Stomach (tissue), 9 donors: Measurements from ENCODE around the gene OBSL1. TPM values are rescaled to one million over a fixed set of nuclear protein-coding genes. Genes with fewer than 3 reads are reported as not detected.
A peak's percentile ranks its signal among the peaks of the same experiment; 100 is the strongest.

ENCODE experiments used
- DNase-seq, 2 donors: peaks; one replicate each; pipeline versions ENCODE4 v3.0.0 to v3.0.0-alpha.2; 2013 to 2019
- H3K27ac ChIP-seq, 5 donors: fragments of 200-600 bp in 4 of 5; sonication (generic) in 4 of 5; one replicate each; pipeline ENCODE4 v1.5.1; 2013 to 2019; ENCODE audit warnings: mild to moderate bottlenecking in 1 of 5, moderate library complexity in 1 of 5
- H3K27me3 ChIP-seq, 3 donors: fragments of 200-600 bp; sonication (generic); one replicate each; pipeline ENCODE4 v1.5.1; 2017 to 2019; ENCODE audit warnings: mixed run types in 1 of 3
- H3K36me3 ChIP-seq, 4 donors: fragments of 200-600 bp; sonication (generic); 1 replicate in 3 of 4; 2 replicates in 1 of 4; pipeline ENCODE4 v1.5.1; 2016 to 2019
- H3K4me1 ChIP-seq, 4 donors: fragments of 200-600 bp; sonication (generic); one replicate each; pipeline ENCODE4 v1.5.1; 2016 to 2019
- H3K4me3 ChIP-seq, 4 donors: fragments of 200-600 bp; sonication (generic) in 3 of 4; one replicate each; pipeline ENCODE4 v1.5.1; 2016 to 2019; ENCODE audit warnings: mild to moderate bottlenecking in 1 of 4
- H3K9me3 ChIP-seq, 4 donors: fragments of 200-600 bp; sonication (generic); one replicate each; pipeline ENCODE4 v1.5.1; 2016 to 2019
- CTCF ChIP-seq, 7 experiments: fragments of 450-650 bp in 4 of 7; fragments of 200-600 bp in 3 of 7; sonication (generic) in 3 of 7; IDR thresholded peaks; one replicate each; pipeline ENCODE4 v1.5.1; 2016 to 2019; ENCODE audit warnings: antibody characterized with exemption in 7 of 7, control low read depth in 2 of 7, mild to moderate bottlenecking in 1 of 7
- EP300 ChIP-seq: sonication (generic); formaldehyde crosslinking; IDR thresholded peaks from one replicate; pipeline ENCODE4 v1.6.1; 2017; ENCODE audit warnings: antibody characterized with exemption
- POLR2A ChIP-seq, 4 donors: fragments of 450-650 bp; IDR thresholded peaks; one replicate each; pipeline ENCODE4 v1.6.1; 2016; ENCODE audit warnings: antibody characterized with exemption in 4 of 4, control low read depth in 2 of 4, mild to moderate bottlenecking in 1 of 4, moderate library complexity in 1 of 4
- POLR2AphosphoS5 ChIP-seq, 3 donors: sonication (generic); formaldehyde crosslinking; IDR thresholded peaks; one replicate each; pipeline ENCODE4 v1.6.1; 2016; ENCODE audit warnings: antibody characterized with exemption in 3 of 3
- WGBS, 5 donors: extraction: QIAGEN DNeasy Blood & Tissue Kit in 3 of 5; methylation state at CpG; one replicate each; pipeline versions ENCODE4 v1.1.5 to v1.1.7; 2013 to 2018; 5-methylcytosine and 5-hydroxymethylcytosine counted together
- intact Hi-C: fragments of 100-400 bp; cut with DNase I; formaldehyde crosslinking; loops from one replicate; pipeline ENCODE4 v1.15.1; 2023; ENCODE audit warnings: low total_unique reads
- polyA plus RNA-seq, 3 donors: library from polyadenylated mRNA; stranded (reverse); fragments of 200-250 nt; gene quantifications; one replicate each; pipeline ENCODE4 v1.2.3, GENCODE V29; 2013
- total RNA-seq, 5 donors: library from RNA; depleted of rRNA; stranded (reverse); fragments of >200 nt; gene quantifications; one replicate each; pipeline versions ENCODE4 v1.1.0 to v1.2.3, GENCODE V29; 2014 to 2016
- donor health status: healthy with polysubstance abuse.
- donor health status: Bipolar disorder and iron deficiency.
- donor health status: healthy.

The OBSL1 gene
- total and polyA plus RNA-seq, 8 donors = 19.8 to 62.1 (median 41.5) TPM

- intact Hi-C loops = loop anchor here (5.0 to 10.0 kb wide), 2 partner anchors 102 to 135 kb away; no protein-coding TSS in a partner anchor
- H3K27ac ChIP-seq = no peak overlapping the region
These were observed 31.2 kb downstream of the OBSL1 start for GRCh38 chr2:219539926-219540678.

GRCh38 chr2:219538956-219539788 is 32.2 kb downstream of the OBSL1 start:
- TF ChIP-seq POLR2A (IDR thresholded peaks at IDR 0.05) = no peak
- no peak for TF ChIP-seq EP300
- no peak for TF ChIP-seq CTCF (IDR thresholded peaks at IDR 0.05)
- no peak for TF ChIP-seq POLR2AphosphoS5 (IDR thresholded peaks at IDR 0.05)
- no peak overlapping the region for H3K4me3 ChIP-seq
- H3K27ac ChIP-seq = no peak overlapping the region
- H3K36me3 ChIP-seq = peaks cover 19 to 34% (median 30%) of the 10 kb centered on the region in 4 donors
- peaks cover 19 to 50% (median 38%) of the 10 kb centered on the region in 4 donors for H3K4me1 ChIP-seq
- H3K27me3 ChIP-seq = peaks cover 0 to 20% (median 0%) of the 10 kb centered on the region in 3 donors
- intact Hi-C loops = loop anchor here (10.0 kb wide), 1 partner anchor 134 kb away; no protein-coding TSS in a partner anchor
- 73 to 88% (median 86%) methylated on average over 16 to 32 of the region's 32 CpGs for WGBS, 5 donors
- DNase-seq = no peak
- H3K9me3 ChIP-seq = no peaks in the 10 kb centered on the region

More at GRCh38 chr2:219539926-219540678, 31.2 kb downstream of the OBSL1 start:
- Histone ChIP-seq H3K4me1 (peaks cover 26 to 57% (median 45%) of the 10 kb centered on the region in 4 donors), H3K36me3 (peaks cover 19 to 34% (median 30%) of the 10 kb centered on the region in 4 donors), H3K4me3 (no peak overlapping the region), H3K9me3 (no peaks in the 10 kb centered on the region), H3K27me3 (peaks cover 0 to 22% (median 0%) of the 10 kb centered on the region in 3 donors)
- DNase-seq = no peak
- WGBS, 5 donors = 93 to 96% (median 95%) methylated on average over 18 to 46 of the region's 46 CpGs
- TF ChIP-seq POLR2AphosphoS5 (IDR thresholded peaks at IDR 0.05) (no peak), CTCF (IDR thresholded peaks at IDR 0.05) (no peak), POLR2A (IDR thresholded peaks at IDR 0.05) (no peak), EP300 (no peak)

- H3K27ac ChIP-seq = no peak overlapping the region
- H3K27me3 ChIP-seq = peaks cover 0 to 18% (median 0%) of the 10 kb centered on the region in 3 donors
- intact Hi-C loops = loop anchor here (10.0 kb wide), 1 partner anchor 134 kb away; no protein-coding TSS in a partner anchor
- H3K4me1 ChIP-seq = peaks cover 16 to 46% (median 34%) of the 10 kb centered on the region in 4 donors
- DNase-seq = peak in 1 of 2 donors; percentile 83
- no peak overlapping the region for H3K4me3 ChIP-seq
- no peaks in the 10 kb centered on the region for H3K9me3 ChIP-seq
- TF ChIP-seq POLR2A (IDR thresholded peaks at IDR 0.05) = no peak
- H3K36me3 ChIP-seq = peaks cover 19 to 34% (median 30%) of the 10 kb centered on the region in 4 donors
- WGBS, 5 donors = 46 to 66% (median 58%) methylated on average over 6 of the region's 6 CpGs
These were observed 32.8 kb downstream of the OBSL1 start for GRCh38 chr2:219538504-219538951.

- DNase-seq = peak in 1 of 2 donors; percentile 73
- intact Hi-C loops = loop anchor here (10.0 kb wide), 1 partner anchor 133 kb away; no protein-coding TSS in a partner anchor
These were observed 33.5 kb downstream of the OBSL1 start for GRCh38 chr2:219537657-219538488.

More at GRCh38 chr2:219537657-219538488, 33.5 kb downstream of the OBSL1 start:
- peaks cover 0 to 16% (median 0%) of the 10 kb centered on the region in 3 donors for H3K27me3 ChIP-seq
- H3K4me1 ChIP-seq = peaks cover 16 to 41% (median 30%) of the 10 kb centered on the region in 4 donors
- 29 to 47% (median 36%) methylated on average over 9 to 14 of the region's 15 CpGs for WGBS, 5 donors
- H3K4me3 ChIP-seq = no peak overlapping the region
- H3K9me3 ChIP-seq = no peaks in the 10 kb centered on the region
- TF ChIP-seq POLR2AphosphoS5 (IDR thresholded peaks at IDR 0.05) (no peak), EP300 (no peak)
- no peak overlapping the region for H3K27ac ChIP-seq
- peaks cover 19 to 34% (median 30%) of the 10 kb centered on the region in 4 donors for H3K36me3 ChIP-seq
